SK-N-SH (cell line): ENCODE results near the gene CDC37. TPM values are rescaled to one million over a fixed set of nuclear protein-coding genes. Genes with fewer than 3 reads are reported as not detected.

Experiments used
- CTCF ChIA-PET: fragments of 300-600, 350-600 bp; formaldehyde crosslinking; extraction: SDS; loops from one replicate; lab custom pipeline; 2021; lab: Yijun Ruan, JAX
- POLR2A ChIA-PET: fragments of 350-600 bp; sonication (Branson Sonifier 250); formaldehyde crosslinking; extraction: SDS; loops from one replicate; lab custom pipeline; 2020; ENCODE audit warnings: antibody characterized with exemption, inconsistent platforms; lab: Yijun Ruan, JAX
- DNase-seq: peaks from one replicate; pipeline ENCODE4 v3.0.0; 2012
- H2AFZ ChIP-seq: fragments of 200-600 bp; sonication (generic); 2 replicates; pipeline ENCODE4 v1.8.1; 2016; ENCODE audit warnings: antibody characterized with exemption, mild to moderate bottlenecking, low read depth
- H3F3A ChIP-seq: fragments of 200-600 bp; sonication (generic); replicated peaks from 2 replicates; pipeline ENCODE3; 2016; ENCODE audit warnings: antibody characterized with exemption, mild to moderate bottlenecking; ENCODE audit not compliant: insufficient read depth
- H3K27ac ChIP-seq, 2 experiments: fragments of 200-500 bp in 1 of 2; fragments of 200-600 bp in 1 of 2; sonication (Bioruptor generic) in 1 of 2; sonication (generic), shearing (Covaris generic) in 1 of 2; 2 replicates each; pipeline versions ENCODE4 v1.5.1 to v1.6.1; 2014 to 2016; ENCODE audit warnings: low read depth in 2 of 2, inconsistent platforms in 1 of 2, low read length in 1 of 2, mild to moderate bottlenecking in 1 of 2, mixed read lengths in 1 of 2
- H3K27me3 ChIP-seq: fragments of 200-600 bp; sonication (generic), shearing (Covaris generic); 2 replicates; pipeline ENCODE4 v1.6.1; 2016; ENCODE audit warnings: mixed run types; ENCODE audit not compliant: insufficient read depth
- H3K36me3 ChIP-seq, 2 experiments: fragments of 200-500 bp in 1 of 2; fragments of 200-600 bp in 1 of 2; sonication (Bioruptor generic) in 1 of 2; sonication (generic) in 1 of 2; replicated peaks in 1 of 2; 2 replicates each; pipeline versions ENCODE3 to v1.5.1; 2014 to 2016; ENCODE audit warnings: low read length in 1 of 2, mild to moderate bottlenecking in 1 of 2; ENCODE audit not compliant: insufficient read depth in 2 of 2, control insufficient read depth in 1 of 2
- H3K4me1 ChIP-seq, 2 experiments: fragments of 200-500 bp in 1 of 2; fragments of 200-600 bp in 1 of 2; sonication (Bioruptor generic) in 1 of 2; sonication (generic), shearing (Covaris generic) in 1 of 2; 2 replicates each; pipeline versions ENCODE4 v1.5.1 to v1.6.1; 2014 to 2016; ENCODE audit warnings: low read depth in 1 of 2, low read length in 1 of 2, mixed run types in 1 of 2; ENCODE audit not compliant: insufficient read depth in 2 of 2, control insufficient read depth in 1 of 2
- H3K4me2 ChIP-seq: fragments of 200-600 bp; sonication (generic), shearing (Covaris generic); 2 replicates; pipeline ENCODE4 v1.6.1; 2017; ENCODE audit warnings: mixed run types
- H3K4me3 ChIP-seq, 2 experiments: fragments of 200-500 bp in 1 of 2; fragments of 200-600 bp in 1 of 2; sonication (Bioruptor generic) in 1 of 2; sonication (generic), shearing (Covaris generic) in 1 of 2; 2 replicates each; pipeline versions ENCODE4 v1.5.1 to v1.8.1; 2014 to 2016; ENCODE audit warnings: low read depth in 2 of 2, inconsistent platforms in 1 of 2, low read length in 1 of 2, mild to moderate bottlenecking in 1 of 2, mixed read lengths in 1 of 2, moderate library complexity in 1 of 2
- H3K79me2 ChIP-seq: fragments of 200-600 bp; sonication (generic); 2 replicates; pipeline ENCODE4 v1.8.1; 2017; ENCODE audit warnings: mild to moderate bottlenecking; ENCODE audit not compliant: insufficient read depth
- H3K9ac ChIP-seq: fragments of 200-600 bp; sonication (generic); 2 replicates; pipeline ENCODE4 v1.6.1; 2017; ENCODE audit warnings: mixed run types
- H3K9me2 ChIP-seq: fragments of 200-600 bp; sonication (generic); 2 replicates; pipeline ENCODE4 v1.6.1; 2017; ENCODE audit warnings: mixed run types
- H3K9me3 ChIP-seq: fragments of 200-600 bp; sonication (generic); 2 replicates; pipeline ENCODE4 v1.6.1; 2017; ENCODE audit warnings: mixed run types, mild to moderate bottlenecking, moderate library complexity
- H4K20me1 ChIP-seq: fragments of 200-600 bp; sonication (generic); 2 replicates; pipeline ENCODE4 v1.6.1; 2017; ENCODE audit warnings: mild to moderate bottlenecking, mixed run types; ENCODE audit not compliant: insufficient read depth
- CHD2 ChIP-seq: fragments of 150-350 bp; IDR thresholded peaks from 2 replicates; pipeline ENCODE4 v1.6.1; 2018; ENCODE audit warnings: low read length; ENCODE audit not compliant: partially characterized antibody
- EZH2phosphoT487 ChIP-seq: fragments of 200-600 bp; sonication (generic); IDR thresholded peaks from 2 replicates; pipeline ENCODE4 v1.6.1; 2017; ENCODE audit warnings: low read depth, mixed run types, mild to moderate bottlenecking, antibody characterized with exemption, moderate library complexity, borderline replicate concordance
- FOXJ3 ChIP-seq: sonication (generic); formaldehyde crosslinking; IDR thresholded peaks from 2 replicates; pipeline ENCODE4 v1.5.1; 2020; ENCODE audit warnings: mild to moderate bottlenecking, missing genetic modification reagents
- FOXM1 ChIP-seq: IDR thresholded peaks from 2 replicates; pipeline ENCODE4 v1.4.0; 2012; ENCODE audit warnings: low read depth, mild to moderate bottlenecking
- GABPA ChIP-seq: IDR thresholded peaks from 2 replicates; pipeline ENCODE4 v1.4.0; 2012; ENCODE audit warnings: low read depth, mild to moderate bottlenecking
- MEF2A ChIP-seq: IDR thresholded peaks from 2 replicates; pipeline ENCODE4 v1.4.0; 2012; ENCODE audit warnings: low read depth, borderline replicate concordance
- NFIC ChIP-seq: IDR thresholded peaks from 2 replicates; pipeline ENCODE4 v1.4.0; 2012; ENCODE audit warnings: borderline replicate concordance
- RAD21 ChIP-seq: IDR thresholded peaks from 2 replicates; pipeline ENCODE4 v1.6.1; 2012; ENCODE audit warnings: mild to moderate bottlenecking, low read length
- RCOR1 ChIP-seq: fragments of 150-350 bp; IDR thresholded peaks from 2 replicates; pipeline ENCODE4 v1.6.1; 2017; ENCODE audit warnings: antibody characterized with exemption, low read length
- RFX5 ChIP-seq: IDR thresholded peaks from 2 replicates; pipeline ENCODE4 v1.6.1; 2012; ENCODE audit warnings: mild to moderate bottlenecking, improper control_type of control experiment, low read length
- SIN3A ChIP-seq: IDR thresholded peaks from 2 replicates; pipeline ENCODE4 v1.6.1; 2012; ENCODE audit warnings: low read depth, mild to moderate bottlenecking, low read length, moderate library complexity, borderline replicate concordance
- TEAD4 ChIP-seq: IDR thresholded peaks from 2 replicates; pipeline ENCODE4 v1.4.0; 2012; ENCODE audit warnings: mild to moderate bottlenecking, borderline replicate concordance; ENCODE audit not compliant: insufficient read depth
- WGBS: methylation state at CpG from one replicate; pipeline ENCODE4 v1.1.6; 2017; ENCODE audit warnings: low lambda C conversion rate; 5-methylcytosine and 5-hydroxymethylcytosine counted together
- polyA plus RNA-seq, 3 experiments: library from polyadenylated mRNA; depleted of rRNA; stranded (reverse); fragments of >200 nt; gene quantifications; 2 replicates each; pipeline ENCODE4 v1.2.3, GENCODE V29; 2012
- TF ChIP-seq, protein P1 (sequence below): IDR thresholded peaks from 2 replicates; pipeline ENCODE4 v1.4.0; 2012; ENCODE audit warnings: low read depth, borderline replicate concordance
- TF ChIP-seq, protein P2 (sequence below): fragments of 150-350 bp; IDR thresholded peaks from 2 replicates; pipeline ENCODE4 v1.6.1; 2017; ENCODE audit warnings: antibody characterized with exemption, low read length, low read depth, borderline replicate concordance
- TF ChIP-seq, protein P3 (sequence below): fragments of 200-600 bp; sonication (generic); IDR thresholded peaks from 2 replicates; pipeline ENCODE4 v1.6.1; 2017; ENCODE audit warnings: antibody characterized with exemption, mild to moderate bottlenecking, moderate library complexity
- TF ChIP-seq, protein P4 (sequence below): IDR thresholded peaks from 2 replicates; pipeline ENCODE4; 2012

CDC37 gene
- polyA plus RNA-seq, 1 of the 3 experiments (the other 2 are of a cell fraction): 1,026 TPM

DNA sequence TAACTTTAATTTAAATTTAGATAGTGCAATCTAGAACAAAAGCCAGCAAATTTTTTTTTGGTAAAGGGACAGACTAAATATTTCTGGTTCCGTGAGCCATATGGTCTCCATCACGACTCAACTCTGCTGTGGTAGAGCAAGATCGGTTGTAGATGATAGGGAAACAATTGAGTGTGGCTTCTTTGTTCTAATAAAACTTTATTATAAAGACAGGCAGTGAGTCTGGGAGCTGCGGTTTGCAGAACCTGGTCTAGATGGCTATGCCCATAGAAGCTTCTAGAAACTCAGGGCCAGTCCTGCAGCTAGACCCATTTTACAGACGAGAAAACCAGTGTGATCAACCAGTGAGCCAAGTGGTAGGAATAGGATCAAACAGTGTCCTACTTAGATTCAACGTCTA, 11.2 kb downstream of the CDC37 start:
- Histone ChIP-seq H3K27me3 (no peaks in the 10 kb centered on the region), H4K20me1 (peaks cover 12% of the 10 kb centered on the region), H3K4me1 (no peaks in the 10 kb centered on the region), H3K9me2 (no peaks in the 10 kb centered on the region), H3K9ac (no peak overlapping the region), H3K9me3 (no peaks in the 10 kb centered on the region), H3K4me2 (no peak overlapping the region), H3K79me2 (peaks cover 10% of the 10 kb centered on the region; the same call in 1 of the 2 replicates), H3K36me3 (peaks cover 15 to 28% of the 10 kb centered on the region in 2 experiments), H3F3A (peaks cover 31% of the 10 kb centered on the region), H2AFZ (no peak overlapping the region), H3K27ac (no peak overlapping the region), H3K4me3 (no peak overlapping the region)
- ChIA-PET CTCF (interaction anchor here (1.3 to 20.2 kb wide), 6 partner anchors 8 to 128 kb away, joined by 5 to 596 read pairs (median 11); partner anchors contain the start of genes CDC37, ICAM1, ICAM4 and ICAM5), POLR2A (no interaction called here)
- TF ChIP-seq EZH2phosphoT487: no peak
- TF ChIP-seq, protein P1, sequence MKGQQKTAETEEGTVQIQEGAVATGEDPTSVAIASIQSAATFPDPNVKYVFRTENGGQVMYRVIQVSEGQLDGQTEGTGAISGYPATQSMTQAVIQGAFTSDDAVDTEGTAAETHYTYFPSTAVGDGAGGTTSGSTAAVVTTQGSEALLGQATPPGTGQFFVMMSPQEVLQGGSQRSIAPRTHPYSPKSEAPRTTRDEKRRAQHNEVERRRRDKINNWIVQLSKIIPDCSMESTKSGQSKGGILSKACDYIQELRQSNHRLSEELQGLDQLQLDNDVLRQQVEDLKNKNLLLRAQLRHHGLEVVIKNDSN: no peak
- TF ChIP-seq TEAD4: no peak
- TF ChIP-seq RCOR1: no peak
- no peak for TF ChIP-seq CHD2
- no peak for TF ChIP-seq FOXJ3 (CRISPR knock-in tag)
- TF ChIP-seq, protein P2, sequence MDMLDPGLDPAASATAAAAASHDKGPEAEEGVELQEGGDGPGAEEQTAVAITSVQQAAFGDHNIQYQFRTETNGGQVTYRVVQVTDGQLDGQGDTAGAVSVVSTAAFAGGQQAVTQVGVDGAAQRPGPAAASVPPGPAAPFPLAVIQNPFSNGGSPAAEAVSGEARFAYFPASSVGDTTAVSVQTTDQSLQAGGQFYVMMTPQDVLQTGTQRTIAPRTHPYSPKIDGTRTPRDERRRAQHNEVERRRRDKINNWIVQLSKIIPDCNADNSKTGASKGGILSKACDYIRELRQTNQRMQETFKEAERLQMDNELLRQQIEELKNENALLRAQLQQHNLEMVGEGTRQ: no peak
- no peak for TF ChIP-seq NFIC
- TF ChIP-seq RFX5: no peak
- TF ChIP-seq, protein P3, sequence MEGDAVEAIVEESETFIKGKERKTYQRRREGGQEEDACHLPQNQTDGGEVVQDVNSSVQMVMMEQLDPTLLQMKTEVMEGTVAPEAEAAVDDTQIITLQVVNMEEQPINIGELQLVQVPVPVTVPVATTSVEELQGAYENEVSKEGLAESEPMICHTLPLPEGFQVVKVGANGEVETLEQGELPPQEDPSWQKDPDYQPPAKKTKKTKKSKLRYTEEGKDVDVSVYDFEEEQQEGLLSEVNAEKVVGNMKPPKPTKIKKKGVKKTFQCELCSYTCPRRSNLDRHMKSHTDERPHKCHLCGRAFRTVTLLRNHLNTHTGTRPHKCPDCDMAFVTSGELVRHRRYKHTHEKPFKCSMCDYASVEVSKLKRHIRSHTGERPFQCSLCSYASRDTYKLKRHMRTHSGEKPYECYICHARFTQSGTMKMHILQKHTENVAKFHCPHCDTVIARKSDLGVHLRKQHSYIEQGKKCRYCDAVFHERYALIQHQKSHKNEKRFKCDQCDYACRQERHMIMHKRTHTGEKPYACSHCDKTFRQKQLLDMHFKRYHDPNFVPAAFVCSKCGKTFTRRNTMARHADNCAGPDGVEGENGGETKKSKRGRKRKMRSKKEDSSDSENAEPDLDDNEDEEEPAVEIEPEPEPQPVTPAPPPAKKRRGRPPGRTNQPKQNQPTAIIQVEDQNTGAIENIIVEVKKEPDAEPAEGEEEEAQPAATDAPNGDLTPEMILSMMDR: no peak
- TF ChIP-seq RAD21: no peak
- no peak for TF ChIP-seq MEF2A
- TF ChIP-seq, protein P4, sequence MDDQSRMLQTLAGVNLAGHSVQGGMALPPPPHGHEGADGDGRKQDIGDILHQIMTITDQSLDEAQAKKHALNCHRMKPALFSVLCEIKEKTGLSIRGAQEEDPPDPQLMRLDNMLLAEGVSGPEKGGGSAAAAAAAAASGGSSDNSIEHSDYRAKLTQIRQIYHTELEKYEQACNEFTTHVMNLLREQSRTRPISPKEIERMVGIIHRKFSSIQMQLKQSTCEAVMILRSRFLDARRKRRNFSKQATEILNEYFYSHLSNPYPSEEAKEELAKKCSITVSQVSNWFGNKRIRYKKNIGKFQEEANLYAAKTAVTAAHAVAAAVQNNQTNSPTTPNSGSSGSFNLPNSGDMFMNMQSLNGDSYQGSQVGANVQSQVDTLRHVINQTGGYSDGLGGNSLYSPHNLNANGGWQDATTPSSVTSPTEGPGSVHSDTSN: no peak
- no peak for TF ChIP-seq FOXM1
- TF ChIP-seq SIN3A: no peak
- no peak for TF ChIP-seq GABPA
- 85% methylated on average over 6 of the region's 6 CpGs for WGBS
- DNase-seq: no peak
